Hematopoietic multipotent progenitor cell treated with erythropoietin and hydrocortisone succinate and interleukin-3 and kit ligand, for 8 days (in vitro differentiated cells): ENCODE measurements around the gene SH3GL2.

Experiments
- DNase-seq: peaks from one replicate; pipeline ENCODE4 v3.0.0-alpha.2; 2015

SH3GL2 gene

GRCh38 chr9:17665450-17665849, 86.6 kb downstream of the SH3GL2 start:
- DNase-seq: no peak

- DNase-seq: no peak
Measured at GRCh38 chr9:17669206-17669605, 90.3 kb downstream of the SH3GL2 start.

GRCh38 chr9:17682684-17683083, 103.8 kb downstream of the SH3GL2 start:
- DNase-seq: no peak

GRCh38 chr9:17688834-17689233, 110.0 kb downstream of the SH3GL2 start:
- no peak for DNase-seq

- DNase-seq: no peak
Measured at GRCh38 chr9:17694336-17694735, 115.5 kb downstream of the SH3GL2 start.

GRCh38 chr9:17695482-17695881, 116.6 kb downstream of the SH3GL2 start:
- no peak for DNase-seq

- no peak for DNase-seq
Measured at GRCh38 chr9:17699615-17700330, 120.9 kb downstream of the SH3GL2 start.

- no peak for DNase-seq
Measured at GRCh38 chr9:17706347-17706746, 127.5 kb downstream of the SH3GL2 start.

- DNase-seq: no peak
Measured at GRCh38 chr9:17719053-17719452, 140.2 kb downstream of the SH3GL2 start.

- no peak for DNase-seq
Measured at GRCh38 chr9:17721954-17722353, 143.1 kb downstream of the SH3GL2 start.

- no peak for DNase-seq
Measured at GRCh38 chr9:17723656-17724055, 144.8 kb downstream of the SH3GL2 start.

- no peak for DNase-seq
Measured at GRCh38 chr9:17725399-17726010, 146.6 kb downstream of the SH3GL2 start.

GRCh38 chr9:17726298-17726697, 147.4 kb downstream of the SH3GL2 start:
- no peak for DNase-seq

GRCh38 chr9:17730899-17731298, 152.0 kb downstream of the SH3GL2 start:
- DNase-seq: no peak

GRCh38 chr9:17731308-17731707, 152.4 kb downstream of the SH3GL2 start:
- DNase-seq: no peak

- no peak for DNase-seq
Measured at GRCh38 chr9:17734674-17735073, 155.8 kb downstream of the SH3GL2 start.

GRCh38 chr9:17735859-17736258, 157.0 kb downstream of the SH3GL2 start:
- no peak for DNase-seq

- no peak for DNase-seq
Measured at GRCh38 chr9:17739022-17739421, 160.2 kb downstream of the SH3GL2 start.

- DNase-seq: no peak
Measured at GRCh38 chr9:17739736-17740135, 160.9 kb downstream of the SH3GL2 start.

- DNase-seq: no peak
Measured at GRCh38 chr9:17742067-17742466, 163.2 kb downstream of the SH3GL2 start.

GRCh38 chr9:17744786-17745185, 165.9 kb downstream of the SH3GL2 start:
- no peak for DNase-seq

GRCh38 chr9:17750269-17750668, 171.4 kb downstream of the SH3GL2 start:
- no peak for DNase-seq

- DNase-seq: no peak
Measured at GRCh38 chr9:17751486-17751885, 172.6 kb downstream of the SH3GL2 start.

- no peak for DNase-seq
Measured at GRCh38 chr9:17752021-17752420, 173.2 kb downstream of the SH3GL2 start.

GRCh38 chr9:17757816-17758215, 178.9 kb downstream of the SH3GL2 start:
- DNase-seq: no peak
